ENCODE data around the gene EEPD1. TPM values are rescaled to one million over a fixed set of nuclear protein-coding genes. Genes with fewer than 3 reads are reported as not detected.
"Not testable (repeated sequence)": the region's sequence is repeated elsewhere in the genome, so short reads cannot be mapped to it uniquely, and the experiment has no call there.

The EEPD1 gene
- polyA plus RNA-seq, 2 of the 4 experiments (the other 2 are of a cell fraction): 16.0 to 24.3 TPM

DNA sequence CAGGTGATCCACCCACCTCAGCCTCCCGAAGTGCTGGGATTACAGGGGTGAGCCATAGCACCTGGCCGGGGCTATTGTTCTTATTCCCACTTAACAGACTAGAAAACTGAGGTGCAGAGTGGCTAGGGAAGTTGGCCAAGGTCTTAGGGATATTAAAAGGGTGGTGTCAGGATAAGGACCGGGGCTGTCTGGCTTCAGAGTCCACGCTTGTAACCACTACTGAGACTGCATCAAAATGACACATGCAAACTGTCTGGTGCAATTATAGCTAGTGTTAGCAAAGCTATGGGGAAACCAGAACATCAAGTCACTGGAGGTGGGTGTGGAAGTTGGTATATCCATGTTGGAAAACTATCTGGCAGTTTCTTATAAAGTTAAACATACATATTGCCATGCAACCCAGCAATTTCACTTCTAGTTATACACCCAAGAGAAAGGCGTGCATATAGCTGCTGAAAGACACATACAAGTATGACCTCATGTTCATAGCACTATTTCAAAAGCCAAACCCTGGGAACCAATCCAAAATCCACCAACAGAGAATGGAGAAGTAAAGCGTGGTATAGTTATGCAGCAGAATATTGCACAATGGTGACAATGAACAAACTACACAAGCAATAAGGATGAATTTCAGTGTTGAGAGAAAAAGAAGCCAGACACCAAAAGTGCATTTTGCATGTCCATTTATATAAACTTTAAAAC lies 33.9 kb upstream of the EEPD1 start:
- Histone ChIP-seq H3K27ac (peak overlapping the region; percentile 82 to 83), H3K4me3 (no peak overlapping the region), H3K9me3 (peaks cover 13% of the 10 kb centered on the region; the same call in 2 of the 3 replicates), H3K4me1 (peaks cover 55% of the 10 kb centered on the region), H3K4me2 (peak overlapping the region; percentile 77)
- ChIA-PET POLR2A (no interaction called here), CTCF (interaction anchor here (0.9 to 4.0 kb wide), 9 partner anchors 10 to 171 kb away, joined by 3 to 23 read pairs (median 3); no protein-coding TSS in a partner anchor)
- FAIRE-seq (peak; percentile 28), ATAC-seq (peak; percentile 45 to 52; a peak in 5 of 6 replicates), DNase-seq (ENCODE audit: low read depth in 1 of 2, low spot score in 1 of 2) (peak in 1 of 2 experiments; percentile 78)
- WGBS (ENCODE audit: missing lambda C conversion rate): 19% methylated on average over 6 of the region's 6 CpGs
- TF ChIP-seq EP300 (IDR thresholded peaks at IDR 0.05): peak in 1 of 2 experiments; percentile 46; a peak in 1 of 5 replicates
- peak; percentile 15; the same call in 1 of the 2 replicates for TF ChIP-seq GATA3 (IDR thresholded peaks at IDR 0.05; ENCODE audit: borderline replicate concordance)
- peak; percentile 69; the same call in 1 of the 2 replicates for TF ChIP-seq JUNB (IDR thresholded peaks at IDR 0.05)
- no peak for TF ChIP-seq RARB (CRISPR knock-in tag; IDR thresholded peaks at IDR 0.05)
- peak; percentile 26 to 55; a peak in 1 of 5 replicates for TF ChIP-seq JUN (IDR thresholded peaks at IDR 0.05)
- TF ChIP-seq, protein P1, sequence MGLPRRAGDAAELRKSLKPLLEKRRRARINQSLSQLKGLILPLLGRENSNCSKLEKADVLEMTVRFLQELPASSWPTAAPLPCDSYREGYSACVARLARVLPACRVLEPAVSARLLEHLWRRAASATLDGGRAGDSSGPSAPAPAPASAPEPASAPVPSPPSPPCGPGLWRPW (IDR thresholded peaks at IDR 0.05): peak; percentile 65; the same call in 1 of the 2 replicates
- peak; percentile 95 to 96 for TF ChIP-seq CEBPB (IDR thresholded peaks at IDR 0.05)
- no peak for TF ChIP-seq TP53 (CRISPR knock-in tag; IDR thresholded peaks at IDR 0.05)
- TF ChIP-seq, protein P2, sequence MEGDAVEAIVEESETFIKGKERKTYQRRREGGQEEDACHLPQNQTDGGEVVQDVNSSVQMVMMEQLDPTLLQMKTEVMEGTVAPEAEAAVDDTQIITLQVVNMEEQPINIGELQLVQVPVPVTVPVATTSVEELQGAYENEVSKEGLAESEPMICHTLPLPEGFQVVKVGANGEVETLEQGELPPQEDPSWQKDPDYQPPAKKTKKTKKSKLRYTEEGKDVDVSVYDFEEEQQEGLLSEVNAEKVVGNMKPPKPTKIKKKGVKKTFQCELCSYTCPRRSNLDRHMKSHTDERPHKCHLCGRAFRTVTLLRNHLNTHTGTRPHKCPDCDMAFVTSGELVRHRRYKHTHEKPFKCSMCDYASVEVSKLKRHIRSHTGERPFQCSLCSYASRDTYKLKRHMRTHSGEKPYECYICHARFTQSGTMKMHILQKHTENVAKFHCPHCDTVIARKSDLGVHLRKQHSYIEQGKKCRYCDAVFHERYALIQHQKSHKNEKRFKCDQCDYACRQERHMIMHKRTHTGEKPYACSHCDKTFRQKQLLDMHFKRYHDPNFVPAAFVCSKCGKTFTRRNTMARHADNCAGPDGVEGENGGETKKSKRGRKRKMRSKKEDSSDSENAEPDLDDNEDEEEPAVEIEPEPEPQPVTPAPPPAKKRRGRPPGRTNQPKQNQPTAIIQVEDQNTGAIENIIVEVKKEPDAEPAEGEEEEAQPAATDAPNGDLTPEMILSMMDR (IDR thresholded peaks at IDR 0.05): no peak
- TF ChIP-seq KDM5A (IDR thresholded peaks at IDR 0.05): no peak
- no peak for TF ChIP-seq HDAC2 (IDR thresholded peaks at IDR 0.05)
- TF ChIP-seq, protein P3, sequence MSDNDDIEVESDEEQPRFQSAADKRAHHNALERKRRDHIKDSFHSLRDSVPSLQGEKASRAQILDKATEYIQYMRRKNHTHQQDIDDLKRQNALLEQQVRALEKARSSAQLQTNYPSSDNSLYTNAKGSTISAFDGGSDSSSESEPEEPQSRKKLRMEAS (IDR thresholded peaks at IDR 0.05): 0 out of 2 replicates have a peak, but pooled peaks have one; percentile 27
- no peak for TF ChIP-seq FOXS1 (CRISPR knock-in tag; IDR thresholded peaks at IDR 0.05)
- no peak for TF ChIP-seq FOSL2 (IDR thresholded peaks at IDR 0.05)
- peak; percentile 44; the same call in 1 of the 2 replicates for TF ChIP-seq FOSL2 (CRISPR knock-in tag; IDR thresholded peaks at IDR 0.05)
- TF ChIP-seq, protein P4, sequence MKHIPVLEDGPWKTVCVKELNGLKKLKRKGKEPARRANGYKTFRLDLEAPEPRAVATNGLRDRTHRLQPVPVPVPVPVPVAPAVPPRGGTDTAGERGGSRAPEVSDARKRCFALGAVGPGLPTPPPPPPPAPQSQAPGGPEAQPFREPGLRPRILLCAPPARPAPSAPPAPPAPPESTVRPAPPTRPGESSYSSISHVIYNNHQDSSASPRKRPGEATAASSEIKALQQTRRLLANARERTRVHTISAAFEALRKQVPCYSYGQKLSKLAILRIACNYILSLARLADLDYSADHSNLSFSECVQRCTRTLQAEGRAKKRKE (CRISPR knock-in tag; IDR thresholded peaks at IDR 0.05; ENCODE audit: low read depth): no peak

DNA sequence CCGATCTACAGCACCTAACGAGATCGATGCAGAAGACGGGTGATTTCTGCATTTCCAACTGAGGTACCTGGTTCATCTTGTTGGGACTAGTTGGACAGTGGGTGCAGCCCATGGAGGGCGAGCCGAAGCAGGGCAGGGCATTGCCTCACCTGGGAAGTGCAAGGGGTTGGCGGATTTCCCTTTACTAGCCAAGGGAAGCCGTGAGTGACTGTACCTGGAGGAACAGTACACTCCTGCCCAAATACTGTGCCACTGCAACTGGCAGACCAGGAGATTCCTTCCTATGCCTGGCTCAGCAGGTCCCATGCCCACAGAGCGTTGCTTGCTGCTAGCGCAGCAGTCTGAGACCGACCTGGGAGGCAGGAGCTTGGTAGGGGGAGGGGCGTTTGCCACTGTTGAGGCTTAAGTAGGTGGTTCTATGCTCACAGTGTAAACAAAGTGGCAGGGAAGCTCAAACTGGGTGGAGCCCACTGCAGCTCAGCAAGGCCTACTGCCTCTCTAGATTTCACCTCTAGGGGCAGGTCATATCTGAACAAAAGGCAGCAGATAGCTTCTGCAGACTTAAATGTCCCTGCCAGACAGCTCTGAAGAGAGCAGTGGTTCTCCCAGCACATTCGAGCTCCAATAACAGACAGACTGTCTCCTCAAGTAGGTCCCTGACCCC lies 32.9 kb upstream of the EEPD1 start:
- POLR2A ChIA-PET; H3K4me3 ChIP-seq; ATAC-seq; FAIRE-seq; DNase-seq (ENCODE audit: low read depth in 1 of 2, low spot score in 1 of 2): not testable (repeated sequence)
- Histone ChIP-seq H3K9me3 (peaks cover 13% of the 10 kb centered on the region; the same call in 2 of the 3 replicates), H3K4me2 (peak overlapping the region; percentile 77; the same call in 2 of the 3 replicates), H3K4me1 (peaks cover 51% of the 10 kb centered on the region), H3K27ac (peak overlapping the region; percentile 82 to 83; a peak in 5 of 6 replicates)
- CTCF ChIA-PET: interaction anchor here (1.0 to 4.0 kb wide), 6 partner anchors 9 to 170 kb away, joined by 3 to 23 read pairs (median 4); no protein-coding TSS in a partner anchor
- WGBS (ENCODE audit: missing lambda C conversion rate): 85% methylated on average over 12 of the region's 13 CpGs

DNA sequence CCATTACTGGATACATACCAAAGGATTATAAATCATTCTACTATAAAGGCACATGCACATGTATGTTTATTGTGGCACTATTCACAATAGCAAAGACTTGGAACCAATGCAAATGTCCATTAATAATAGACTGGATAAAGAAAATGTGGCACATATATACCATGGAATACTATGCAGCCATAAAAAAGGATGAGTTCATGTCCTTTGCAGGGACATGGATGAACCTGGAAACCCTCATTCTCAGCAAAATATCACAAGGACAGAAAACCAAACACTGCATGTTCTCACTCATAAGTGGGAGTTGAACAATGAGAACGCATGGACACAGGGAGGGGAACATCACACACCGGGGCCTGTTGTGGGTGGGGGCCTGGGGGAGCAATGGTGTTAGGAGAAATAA lies 27.4 kb upstream of the EEPD1 start:
- H3K4me2 ChIP-seq; ATAC-seq; FAIRE-seq; DNase-seq (ENCODE audit: low read depth in 1 of 2, low spot score in 1 of 2); H3K9me3 ChIP-seq; H3K4me3 ChIP-seq; POLR2A ChIA-PET; H3K27ac ChIP-seq: not testable (repeated sequence)
- WGBS (ENCODE audit: missing lambda C conversion rate): 88% methylated on average over 2 of the region's 2 CpGs
- peaks cover 31% of the 10 kb centered on the region for H3K4me1 ChIP-seq
- CTCF ChIA-PET: interaction anchor here (1.3 kb wide), 1 partner anchor 10 kb away, joined by 3 read pairs; no protein-coding TSS in a partner anchor
